ENCODE data around the gene SLC38A4.

Gene SLC38A4

DNA sequence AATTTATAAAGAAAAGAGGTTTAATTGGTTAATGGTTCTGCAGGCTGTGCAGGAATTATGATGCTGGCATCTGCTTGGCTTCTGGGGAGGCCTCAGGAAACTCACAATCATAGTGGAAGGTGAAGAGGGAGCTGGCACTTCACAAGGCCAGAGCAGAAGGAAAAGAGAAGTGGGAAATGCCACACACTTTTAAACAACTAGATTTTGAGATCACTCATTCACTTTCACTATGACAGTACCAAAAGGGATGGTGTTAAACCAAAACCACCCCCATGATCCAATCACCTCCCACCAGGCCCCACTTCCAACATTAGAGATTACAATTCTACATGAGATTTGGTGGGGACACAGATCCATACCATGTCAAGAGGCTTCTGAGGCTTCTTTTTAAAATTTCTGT is 62.6 kb downstream of the SLC38A4 start:
- Histone ChIP-seq H2BK15ac (ENCODE audit: low read length) (no peak overlapping the region), H3K4me2 (ENCODE audit: insufficient read depth, low read length, poor library complexity, severe bottlenecking) (no peak overlapping the region), H3K4ac (ENCODE audit: low read length) (no peak overlapping the region), H3K4me3 (ENCODE audit: low read length in 2 of 2) (no peak overlapping the region), H3K36me3 (replicated peaks in 1 of 2; ENCODE audit: control insufficient read depth in 2 of 2, insufficient read depth in 2 of 2, low read length in 2 of 2) (no peaks in the 10 kb centered on the region), H2BK120ac (ENCODE audit: low read depth, low read length) (no peak overlapping the region), H2AFZ (ENCODE audit: low read length) (no peak overlapping the region), H3K4me1 (ENCODE audit: control insufficient read depth in 2 of 2, insufficient read depth in 1 of 2, low read depth in 1 of 2, low read length in 2 of 2) (no peaks in the 10 kb centered on the region), H3K9ac (ENCODE audit: low read depth, low read length, poor library complexity) (no peak overlapping the region), H3K79me1 (ENCODE audit: low read depth, low read length) (no peaks in the 10 kb centered on the region), H4K91ac (ENCODE audit: low read depth, low read length, poor library complexity) (no peak overlapping the region), H4K8ac (ENCODE audit: low read depth, low read length) (no peak overlapping the region), H2BK12ac (ENCODE audit: low read length) (no peak overlapping the region), H3K23ac (ENCODE audit: low read depth, low read length, poor library complexity) (no peak overlapping the region), H3K14ac (ENCODE audit: low read length) (no peak overlapping the region), H3K27ac (replicated peaks; ENCODE audit: low read length) (no peak overlapping the region), H3K9me3 (replicated peaks in 1 of 2; ENCODE audit: control insufficient read depth in 2 of 2, insufficient read depth in 1 of 2, low read depth in 1 of 2, low read length in 2 of 2) (peaks cover 0 to 2% of the 10 kb centered on the region in 2 donors), H2BK5ac (ENCODE audit: low read length) (no peak overlapping the region), H2AK5ac (ENCODE audit: low read depth, low read length) (no peak overlapping the region), H3K27me3 (ENCODE audit: control insufficient read depth in 3 of 3, insufficient read depth in 3 of 3, low read depth in 1 of 3, low read length in 3 of 3) (no peaks in the 10 kb centered on the region), H3K18ac (ENCODE audit: low read length) (no peak overlapping the region)
- DNase-seq (ENCODE audit: low spot score), result no peak

DNA sequence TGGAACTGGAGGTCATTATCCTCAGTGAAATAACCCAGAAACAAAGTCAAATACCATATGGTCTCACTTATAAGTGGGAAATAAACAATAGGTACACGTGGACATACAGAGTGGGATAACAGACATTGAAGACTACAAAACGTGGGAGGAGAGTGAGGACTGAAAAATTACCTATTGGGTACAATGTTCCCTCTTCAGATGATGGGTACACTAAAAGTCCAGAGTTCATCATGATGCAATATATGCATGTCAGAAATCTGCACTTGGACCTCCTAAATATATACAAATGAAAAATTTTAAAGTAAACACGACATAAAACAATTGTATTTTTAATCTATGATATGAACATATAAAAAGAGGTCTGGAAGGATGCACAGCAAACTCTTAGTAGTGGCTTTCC is 71.2 kb downstream of the SLC38A4 start:
- no peak overlapping the region for H3K4me3 ChIP-seq (ENCODE audit: low read length in 2 of 2)
- H3K18ac ChIP-seq (ENCODE audit: low read length), result no peak overlapping the region
- H4K8ac ChIP-seq (ENCODE audit: low read depth, low read length), result no peak overlapping the region
- DNase-seq (ENCODE audit: low spot score), result no peak
- H3K4me1 ChIP-seq (ENCODE audit: control insufficient read depth in 2 of 2, insufficient read depth in 1 of 2, low read depth in 1 of 2, low read length in 2 of 2), result no peaks in the 10 kb centered on the region
- no CpG with 5 or more reads among the region's 3 CpGs for WGBS, 2 donors (ENCODE audit: extremely low coverage in 2 of 2, insufficient read length in 2 of 2, insufficient replicate concordance in 1 of 2)
- peaks cover 0 to 2% of the 10 kb centered on the region in 2 donors for H3K9me3 ChIP-seq (replicated peaks in 1 of 2; ENCODE audit: control insufficient read depth in 2 of 2, insufficient read depth in 1 of 2, low read depth in 1 of 2, low read length in 2 of 2)
- H2BK5ac ChIP-seq (ENCODE audit: low read length), result no peak overlapping the region
- H3K23ac ChIP-seq (ENCODE audit: low read depth, low read length, poor library complexity), result no peak overlapping the region
- H2BK15ac ChIP-seq (ENCODE audit: low read length), result no peak overlapping the region
- H3K9ac ChIP-seq (ENCODE audit: low read depth, low read length, poor library complexity), result no peak overlapping the region
- H3K36me3 ChIP-seq (replicated peaks in 1 of 2; ENCODE audit: control insufficient read depth in 2 of 2, insufficient read depth in 2 of 2, low read length in 2 of 2), result no peaks in the 10 kb centered on the region
- H3K27ac ChIP-seq (replicated peaks; ENCODE audit: low read length), result no peak overlapping the region
- no peak overlapping the region for H3K4me2 ChIP-seq (ENCODE audit: insufficient read depth, low read length, poor library complexity, severe bottlenecking)
- no peak overlapping the region for H3K14ac ChIP-seq (ENCODE audit: low read length)
- no peaks in the 10 kb centered on the region for H3K27me3 ChIP-seq (ENCODE audit: control insufficient read depth in 3 of 3, insufficient read depth in 3 of 3, low read depth in 1 of 3, low read length in 3 of 3)
- H2BK120ac ChIP-seq (ENCODE audit: low read depth, low read length), result no peak overlapping the region
- no peak overlapping the region for H2AK5ac ChIP-seq (ENCODE audit: low read depth, low read length)
- no peak overlapping the region for H3K4ac ChIP-seq (ENCODE audit: low read length)
- H2BK12ac ChIP-seq (ENCODE audit: low read length), result no peak overlapping the region
- H3K79me1 ChIP-seq (ENCODE audit: low read depth, low read length), result no peaks in the 10 kb centered on the region
- H2AFZ ChIP-seq (ENCODE audit: low read length), result no peak overlapping the region
- no peak overlapping the region for H4K91ac ChIP-seq (ENCODE audit: low read depth, low read length, poor library complexity)

DNA sequence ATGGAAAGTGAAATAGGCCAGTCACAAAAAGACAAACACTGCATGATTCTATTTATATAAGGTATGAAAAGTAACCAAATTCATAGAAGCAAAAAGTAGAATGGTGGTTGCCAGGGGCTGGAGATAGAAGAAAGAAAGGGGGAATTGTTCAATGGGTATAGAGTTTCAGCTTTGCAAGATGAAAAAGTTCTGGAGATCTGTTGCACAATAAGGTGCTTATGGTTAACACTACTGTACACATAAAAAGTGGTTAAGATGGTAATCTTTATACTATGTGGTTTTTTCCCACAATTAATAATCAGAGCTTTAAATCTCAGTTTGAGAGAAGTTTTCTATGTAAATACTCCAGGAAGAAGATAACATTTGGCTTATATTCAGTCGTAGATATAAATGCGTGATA is 73.4 kb downstream of the SLC38A4 start:
- H3K23ac ChIP-seq (ENCODE audit: low read depth, low read length, poor library complexity), result no peak overlapping the region
- H3K36me3 ChIP-seq (replicated peaks in 1 of 2; ENCODE audit: control insufficient read depth in 2 of 2, insufficient read depth in 2 of 2, low read length in 2 of 2), result no peaks in the 10 kb centered on the region
- H3K4me3 ChIP-seq (ENCODE audit: low read length in 2 of 2), result no peak overlapping the region
- no peak overlapping the region for H2AFZ ChIP-seq (ENCODE audit: low read length)
- no peak overlapping the region for H2BK15ac ChIP-seq (ENCODE audit: low read length)
- H3K18ac ChIP-seq (ENCODE audit: low read length), result no peak overlapping the region
- no peak for DNase-seq (ENCODE audit: low spot score)
- H3K79me1 ChIP-seq (ENCODE audit: low read depth, low read length), result no peaks in the 10 kb centered on the region
- H3K4ac ChIP-seq (ENCODE audit: low read length), result no peak overlapping the region
- H3K9ac ChIP-seq (ENCODE audit: low read depth, low read length, poor library complexity), result no peak overlapping the region
- H3K4me1 ChIP-seq (ENCODE audit: control insufficient read depth in 2 of 2, insufficient read depth in 1 of 2, low read depth in 1 of 2, low read length in 2 of 2), result no peaks in the 10 kb centered on the region
- no peak overlapping the region for H4K91ac ChIP-seq (ENCODE audit: low read depth, low read length, poor library complexity)
- no peak overlapping the region for H3K14ac ChIP-seq (ENCODE audit: low read length)
- no peak overlapping the region for H2BK120ac ChIP-seq (ENCODE audit: low read depth, low read length)
- no peak overlapping the region for H2AK5ac ChIP-seq (ENCODE audit: low read depth, low read length)
- H3K27ac ChIP-seq (replicated peaks; ENCODE audit: low read length), result no peak overlapping the region
- H4K8ac ChIP-seq (ENCODE audit: low read depth, low read length), result no peak overlapping the region
- no peak overlapping the region for H3K4me2 ChIP-seq (ENCODE audit: insufficient read depth, low read length, poor library complexity, severe bottlenecking)
- H3K27me3 ChIP-seq (ENCODE audit: control insufficient read depth in 3 of 3, insufficient read depth in 3 of 3, low read depth in 1 of 3, low read length in 3 of 3), result no peaks in the 10 kb centered on the region
- no peak overlapping the region for H2BK12ac ChIP-seq (ENCODE audit: low read length)
- WGBS, 2 donors (ENCODE audit: extremely low coverage in 2 of 2, insufficient read length in 2 of 2, insufficient replicate concordance in 1 of 2), result no CpG with 5 or more reads among the region's 2 CpGs
- H2BK5ac ChIP-seq (ENCODE audit: low read length), result no peak overlapping the region
- no peaks in the 10 kb centered on the region for H3K9me3 ChIP-seq (replicated peaks in 1 of 2; ENCODE audit: control insufficient read depth in 2 of 2, insufficient read depth in 1 of 2, low read depth in 1 of 2, low read length in 2 of 2)

DNA sequence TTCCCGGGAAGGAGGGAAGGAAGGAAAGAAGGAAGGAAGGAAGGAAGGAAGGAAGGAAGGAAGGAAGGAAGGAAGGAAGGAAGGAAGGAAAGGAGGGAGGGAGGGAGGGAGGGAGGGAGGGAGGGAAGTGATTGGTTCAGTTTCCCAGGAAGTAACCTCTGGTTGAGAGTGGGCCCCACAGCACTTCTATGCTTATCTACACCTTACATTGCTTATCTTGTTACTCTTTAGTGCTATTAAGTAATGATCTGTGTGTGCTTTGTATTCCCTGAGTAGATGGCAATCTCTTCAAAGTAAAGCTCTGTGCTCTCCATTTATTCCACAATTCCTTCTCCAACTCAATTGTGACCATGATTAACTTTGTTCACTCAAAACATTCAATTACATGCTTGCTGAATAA is 74.6 kb downstream of the SLC38A4 start:
- Histone ChIP-seq H2BK5ac (ENCODE audit: low read length) (no peak overlapping the region), H4K91ac (ENCODE audit: low read depth, low read length, poor library complexity) (no peak overlapping the region), H3K14ac (ENCODE audit: low read length) (no peak overlapping the region), H3K36me3 (replicated peaks in 1 of 2; ENCODE audit: control insufficient read depth in 2 of 2, insufficient read depth in 2 of 2, low read length in 2 of 2) (no peaks in the 10 kb centered on the region), H2AFZ (ENCODE audit: low read length) (no peak overlapping the region), H3K4ac (ENCODE audit: low read length) (no peak overlapping the region), H3K79me1 (ENCODE audit: low read depth, low read length) (no peaks in the 10 kb centered on the region), H3K9me3 (replicated peaks in 1 of 2; ENCODE audit: control insufficient read depth in 2 of 2, insufficient read depth in 1 of 2, low read depth in 1 of 2, low read length in 2 of 2) (no peaks in the 10 kb centered on the region), H3K9ac (ENCODE audit: low read depth, low read length, poor library complexity) (no peak overlapping the region), H3K23ac (ENCODE audit: low read depth, low read length, poor library complexity) (no peak overlapping the region), H4K8ac (ENCODE audit: low read depth, low read length) (no peak overlapping the region), H2BK15ac (ENCODE audit: low read length) (no peak overlapping the region), H2BK120ac (ENCODE audit: low read depth, low read length) (no peak overlapping the region), H3K18ac (ENCODE audit: low read length) (no peak overlapping the region), H3K4me3 (ENCODE audit: low read length in 2 of 2) (no peak overlapping the region), H3K4me1 (ENCODE audit: control insufficient read depth in 2 of 2, insufficient read depth in 1 of 2, low read depth in 1 of 2, low read length in 2 of 2) (no peaks in the 10 kb centered on the region), H3K27me3 (ENCODE audit: control insufficient read depth in 3 of 3, insufficient read depth in 3 of 3, low read depth in 1 of 3, low read length in 3 of 3) (no peaks in the 10 kb centered on the region), H2AK5ac (ENCODE audit: low read depth, low read length) (no peak overlapping the region), H2BK12ac (ENCODE audit: low read length) (no peak overlapping the region), H3K27ac (replicated peaks; ENCODE audit: low read length) (no peak overlapping the region), H3K4me2 (ENCODE audit: insufficient read depth, low read length, poor library complexity, severe bottlenecking) (no peak overlapping the region)
- DNase-seq (ENCODE audit: low spot score), result no peak
- WGBS, 2 donors (ENCODE audit: extremely low coverage in 2 of 2, insufficient read length in 2 of 2, insufficient replicate concordance in 1 of 2), result no CpG with 5 or more reads among the region's 1 CpG
